Vagina (tissue), 2 donors: Measurements from ENCODE around the gene ZDHHC18. TPM values are rescaled to one million over a fixed set of nuclear protein-coding genes. Genes with fewer than 3 reads are reported as not detected.
A peak's percentile ranks its signal among the peaks of the same experiment; 100 is the strongest.

ENCODE experiments used
- DNase-seq, 2 donors: peaks; one replicate each; pipeline ENCODE4 v3.0.0-alpha.2; 2017; ENCODE audit errors: extremely low spot score in 2 of 2
- H3K27ac ChIP-seq: fragments of 200-600 bp; sonication (generic); one replicate; pipeline ENCODE4 v1.5.1; 2019
- H3K27me3 ChIP-seq: fragments of 200-600 bp; sonication (generic); one replicate; pipeline ENCODE4 v1.5.1; 2019
- H3K36me3 ChIP-seq, 2 donors: fragments of 200-600 bp; sonication (generic); one replicate each; pipeline ENCODE4 v1.5.1; 2017 to 2019
- H3K4me1 ChIP-seq: fragments of 200-600 bp; sonication (generic); one replicate; pipeline ENCODE4 v1.5.1; 2019
- H3K4me3 ChIP-seq, 2 donors: fragments of 200-600 bp; sonication (generic); 1 replicate in 1 of 2; 2 replicates in 1 of 2; pipeline ENCODE4 v1.5.1; 2016 to 2019
- H3K9me3 ChIP-seq: fragments of 200-600 bp; sonication (generic); one replicate; pipeline ENCODE4 v1.5.1; 2019
- CTCF ChIP-seq, 3 experiments: fragments of 450-650 bp in 2 of 3; fragments of 200-600 bp in 1 of 3; sonication (generic) in 1 of 3; IDR thresholded peaks; one replicate each; pipeline ENCODE4 v1.5.1; 2017 to 2019; ENCODE audit warnings: antibody characterized with exemption in 3 of 3, mild to moderate bottlenecking in 2 of 3, moderate library complexity in 2 of 3
- POLR2A ChIP-seq, 2 donors: fragments of 450-650 bp; IDR thresholded peaks; one replicate each; pipeline ENCODE4 v1.6.1; 2017; ENCODE audit warnings: antibody characterized with exemption in 2 of 2, mild to moderate bottlenecking in 2 of 2, moderate library complexity in 2 of 2
- POLR2AphosphoS5 ChIP-seq, 2 donors: sonication (generic); formaldehyde crosslinking; IDR thresholded peaks; one replicate each; pipeline ENCODE4 v1.9.0; 2017; ENCODE audit warnings: antibody characterized with exemption in 2 of 2, mild to moderate bottlenecking in 2 of 2, low read depth in 1 of 2; ENCODE audit not compliant: insufficient read depth in 1 of 2
- intact Hi-C: fragments of 100-400 bp; cut with DNase I; formaldehyde crosslinking; loops from one replicate; pipeline ENCODE4 v1.15.1; 2023
- total RNA-seq: library from RNA; depleted of rRNA; stranded (reverse); fragments of >200 nt; gene quantifications from one replicate; pipeline ENCODE4 v1.2.3, GENCODE V29; 2016

The ZDHHC18 gene
- total RNA-seq, 1 donor from 2014 or later = 31.4 TPM

- Histone ChIP-seq H3K27me3 (no peaks in the 10 kb centered on the region), H3K36me3 (no peaks in the 10 kb centered on the region), H3K4me3 (no peak overlapping the region), H3K4me1 (no peaks in the 10 kb centered on the region), H3K27ac (no peak overlapping the region), H3K9me3 (no peaks in the 10 kb centered on the region)
- DNase-seq = no peak
- TF ChIP-seq POLR2A (IDR thresholded peaks at IDR 0.05) (no peak), CTCF (IDR thresholded peaks at IDR 0.05) (no peak)
- intact Hi-C loops = no loop called here
Measured at GRCh38 chr1:26814377-26814776, 12.1 kb upstream of the ZDHHC18 start.

- no peaks in the 10 kb centered on the region for H3K4me1 ChIP-seq
- H3K9me3 ChIP-seq = no peaks in the 10 kb centered on the region
- no peaks in the 10 kb centered on the region for H3K27me3 ChIP-seq
- H3K36me3 ChIP-seq = no peaks in the 10 kb centered on the region
- no peak overlapping the region for H3K27ac ChIP-seq
- DNase-seq = no peak
- intact Hi-C loops = no loop called here
- H3K4me3 ChIP-seq = no peak overlapping the region
- TF ChIP-seq POLR2A (IDR thresholded peaks at IDR 0.05) (no peak), POLR2AphosphoS5 (IDR thresholded peaks at IDR 0.05; ENCODE audit: insufficient read depth in 1 of 2, low read depth in 1 of 2) (no peak)
Measured at GRCh38 chr1:26814893-26815292, 11.6 kb upstream of the ZDHHC18 start.

GRCh38 chr1:26820784-26821269, 5.7 kb upstream of the ZDHHC18 start:
- peaks cover 7% of the 10 kb centered on the region for H3K4me1 ChIP-seq
- H3K27me3 ChIP-seq = no peaks in the 10 kb centered on the region
- intact Hi-C loops = no loop called here
- no peak overlapping the region for H3K27ac ChIP-seq
- TF ChIP-seq CTCF (IDR thresholded peaks at IDR 0.05) (no peak), POLR2A (IDR thresholded peaks at IDR 0.05) (no peak), POLR2AphosphoS5 (IDR thresholded peaks at IDR 0.05; ENCODE audit: insufficient read depth in 1 of 2, low read depth in 1 of 2) (no peak)
- H3K4me3 ChIP-seq = no peak overlapping the region
- no peak for DNase-seq
- H3K9me3 ChIP-seq = no peaks in the 10 kb centered on the region
- no peaks in the 10 kb centered on the region for H3K36me3 ChIP-seq

- H3K27ac ChIP-seq = no peak overlapping the region
- H3K36me3 ChIP-seq = no peaks in the 10 kb centered on the region
- TF ChIP-seq CTCF (IDR thresholded peaks at IDR 0.05) = peak in 1 of 3 experiments; percentile 4
- no peak for TF ChIP-seq POLR2AphosphoS5 (IDR thresholded peaks at IDR 0.05; ENCODE audit: insufficient read depth in 1 of 2, low read depth in 1 of 2)
- H3K9me3 ChIP-seq = no peaks in the 10 kb centered on the region
- H3K4me3 ChIP-seq = no peak overlapping the region
- DNase-seq = no peak
- no peaks in the 10 kb centered on the region for H3K27me3 ChIP-seq
- H3K4me1 ChIP-seq = peaks cover 21% of the 10 kb centered on the region
- intact Hi-C loops = no loop called here
Measured at GRCh38 chr1:26822737-26823395, 3.6 kb upstream of the ZDHHC18 start.

- intact Hi-C loops = no loop called here
- TF ChIP-seq POLR2A (IDR thresholded peaks at IDR 0.05) = no peak
- no peak for TF ChIP-seq POLR2AphosphoS5 (IDR thresholded peaks at IDR 0.05; ENCODE audit: insufficient read depth in 1 of 2, low read depth in 1 of 2)
- no peak for TF ChIP-seq CTCF (IDR thresholded peaks at IDR 0.05)
- DNase-seq = no peak
- Histone ChIP-seq H3K36me3 (no peaks in the 10 kb centered on the region), H3K27ac (no peak overlapping the region), H3K4me1 (peaks cover 39% of the 10 kb centered on the region), H3K9me3 (no peaks in the 10 kb centered on the region), H3K27me3 (no peaks in the 10 kb centered on the region), H3K4me3 (no peak overlapping the region)
Measured at GRCh38 chr1:26824731-26825130, 1.8 kb upstream of the ZDHHC18 start.
